Bone marrow (tissue), 2 donors: ENCODE data around the gene CPLX1.

ENCODE experiments used
- DNase-seq, 2 donors: peaks; one replicate each; lab custom pipeline; 2025; lab: John Stamatoyannopoulos, UW

Gene CPLX1

DNA sequence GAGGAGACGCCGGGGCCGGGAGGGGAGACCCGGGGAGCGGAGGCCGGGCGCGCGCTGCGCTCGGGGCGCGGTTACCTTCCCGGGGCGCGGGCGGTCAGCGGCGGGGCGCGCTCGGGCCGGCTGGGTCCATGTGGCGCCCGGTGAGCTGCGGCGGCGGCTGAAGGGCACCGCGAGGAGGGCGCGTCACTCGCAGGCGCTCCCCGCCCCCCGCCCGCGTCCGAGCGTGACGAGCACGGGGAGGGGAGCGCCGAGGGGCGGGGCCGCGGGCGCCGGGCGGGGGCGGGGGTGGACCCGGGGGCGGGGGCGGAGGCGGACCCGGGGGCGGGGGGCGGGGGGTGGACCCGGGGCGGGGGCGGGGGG, at the start of gene CPLX1:
Gene CPLX1 (minus strand): TSS at position 159 of the 360 bp plus-strand sequence. CDS start 1,607 bp downstream, outside the sequence.
- no peak for DNase-seq

DNA sequence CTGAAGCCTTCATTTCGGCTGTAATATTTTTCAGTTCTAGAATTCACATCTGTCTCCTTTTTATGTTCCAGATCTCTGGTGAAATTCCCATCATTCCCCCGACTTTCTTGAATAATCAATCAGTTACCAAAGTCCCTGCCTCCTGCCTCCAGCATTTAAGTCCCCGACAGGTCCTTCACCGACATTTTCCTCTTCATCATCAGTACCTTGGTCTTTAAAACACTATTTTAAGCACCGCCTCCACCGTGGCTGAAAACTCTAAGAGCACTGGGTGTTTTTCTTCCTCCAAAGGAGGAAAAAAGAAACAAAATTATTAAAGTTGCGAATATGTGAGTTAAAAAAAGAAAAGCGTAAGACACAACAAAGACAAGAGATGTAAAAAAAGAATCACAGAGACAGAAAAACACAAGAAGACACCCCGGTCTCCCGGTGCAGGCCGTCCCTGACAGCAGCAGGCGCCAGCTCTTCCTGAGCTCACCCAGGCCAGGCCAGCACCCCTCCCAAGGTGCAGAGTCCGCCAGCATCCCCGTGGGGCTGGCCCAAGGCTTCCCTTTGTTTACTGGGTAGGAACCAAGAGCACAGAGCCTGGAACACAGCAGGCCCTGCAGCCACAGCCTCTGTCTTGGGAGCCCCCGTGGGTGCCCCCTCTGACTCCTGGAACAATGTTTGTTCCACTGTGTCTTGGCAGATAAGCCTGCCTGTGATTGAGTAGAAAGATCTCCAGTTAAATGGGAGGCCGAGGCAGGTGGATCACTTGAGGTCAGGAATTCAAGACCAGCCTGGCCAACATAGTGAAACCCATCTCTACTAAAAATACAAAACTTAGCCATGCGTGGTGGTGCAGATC, 49.3 kb upstream of the CPLX1 start:
- no peak for DNase-seq

DNA sequence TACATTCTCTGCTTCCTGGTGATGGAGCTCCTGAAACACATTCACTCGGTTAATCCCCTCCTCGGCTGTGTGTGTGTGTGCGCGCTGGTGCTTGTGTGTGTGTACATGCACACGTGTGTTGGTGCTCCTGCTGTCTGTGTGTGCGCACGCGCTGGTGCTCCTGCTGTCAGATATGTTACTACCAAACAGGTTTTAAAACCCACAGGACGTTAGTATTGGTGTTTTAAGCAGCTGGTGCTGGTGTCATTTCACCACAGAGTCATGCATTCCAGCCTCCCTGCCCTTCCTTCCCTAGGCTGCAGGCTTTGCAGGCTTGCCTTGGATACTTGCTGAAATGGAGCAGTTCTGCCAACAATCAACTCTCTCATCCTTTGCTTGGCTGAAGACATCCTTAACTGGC, 48.1 kb upstream of the CPLX1 start:
- DNase-seq = no peak

DNA sequence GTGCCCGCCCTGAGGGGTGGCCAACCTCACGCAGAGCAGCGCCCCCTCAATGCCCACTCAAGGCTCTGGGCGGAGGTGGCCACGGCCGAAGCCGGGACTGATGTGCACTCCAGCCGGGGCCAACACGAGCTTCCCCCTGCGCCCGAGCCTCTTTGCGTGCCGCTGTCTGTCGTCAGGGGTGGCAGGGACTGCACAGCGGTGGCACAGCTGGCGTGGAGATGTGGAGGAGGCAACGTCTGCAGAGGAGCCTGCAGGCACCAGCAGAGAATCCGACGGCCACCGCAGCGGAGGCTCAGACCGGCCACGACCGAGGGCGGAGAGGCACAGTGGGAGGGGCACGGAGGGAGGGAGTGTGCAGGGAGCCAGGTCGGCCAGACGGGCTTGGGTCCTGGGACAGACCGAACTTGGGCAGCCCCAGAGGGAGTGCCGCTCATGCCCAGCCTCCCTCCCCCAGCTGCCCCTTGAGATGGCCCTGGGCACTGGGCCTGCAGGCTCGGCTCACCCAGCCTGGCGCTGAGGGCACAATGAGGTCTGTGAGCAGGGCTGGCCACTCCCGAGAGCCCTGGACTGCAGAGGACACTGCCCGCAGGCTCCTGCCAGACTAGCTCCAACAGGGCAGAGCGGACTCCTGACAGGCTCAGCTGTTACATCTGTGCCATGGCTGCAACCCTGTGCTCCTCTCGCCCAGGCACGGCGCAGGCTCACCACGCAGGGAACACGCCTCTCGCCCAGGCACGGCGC, 46.5 kb upstream of the CPLX1 start:
- no peak for DNase-seq

DNA sequence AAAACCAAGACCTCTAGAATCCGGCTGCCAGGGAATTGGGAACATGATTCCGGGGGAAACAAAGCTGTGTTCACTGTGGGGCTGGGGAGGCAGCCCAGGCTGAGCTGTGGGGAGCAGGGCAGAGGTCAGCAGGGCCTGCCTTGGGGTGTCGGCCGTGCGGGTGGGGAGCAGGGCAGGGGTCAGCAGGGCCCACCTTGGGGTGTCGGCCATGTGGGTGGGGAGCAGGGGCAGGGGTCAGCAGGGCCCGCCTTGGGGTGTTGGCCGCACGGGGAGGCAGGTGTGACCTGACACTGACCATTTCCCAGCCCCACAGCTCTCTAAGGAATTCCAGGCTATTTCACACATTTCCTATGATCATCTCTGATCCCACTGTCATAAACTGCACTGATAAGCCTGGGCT, 45.6 kb upstream of the CPLX1 start:
- no peak for DNase-seq

DNA sequence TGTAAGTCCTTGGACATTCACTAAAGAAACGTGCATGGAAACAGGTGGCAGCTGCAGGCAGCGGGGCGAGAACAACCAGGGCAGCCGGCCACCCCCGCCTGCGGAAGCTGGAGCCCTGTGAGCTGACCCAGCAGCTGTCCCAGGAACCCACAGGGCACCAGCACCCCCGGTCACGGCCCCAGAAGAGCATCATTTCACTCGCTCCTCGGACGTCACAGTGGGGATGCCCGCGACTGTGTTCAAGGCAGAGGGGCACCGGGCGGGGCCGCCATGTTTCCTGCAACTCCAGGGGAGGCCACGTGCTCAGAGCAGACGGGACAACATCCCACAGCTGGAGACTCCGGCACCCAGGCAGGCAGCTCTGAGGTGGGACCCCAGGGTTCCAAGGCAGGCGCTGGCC, 45.0 kb upstream of the CPLX1 start:
- DNase-seq = no peak

DNA sequence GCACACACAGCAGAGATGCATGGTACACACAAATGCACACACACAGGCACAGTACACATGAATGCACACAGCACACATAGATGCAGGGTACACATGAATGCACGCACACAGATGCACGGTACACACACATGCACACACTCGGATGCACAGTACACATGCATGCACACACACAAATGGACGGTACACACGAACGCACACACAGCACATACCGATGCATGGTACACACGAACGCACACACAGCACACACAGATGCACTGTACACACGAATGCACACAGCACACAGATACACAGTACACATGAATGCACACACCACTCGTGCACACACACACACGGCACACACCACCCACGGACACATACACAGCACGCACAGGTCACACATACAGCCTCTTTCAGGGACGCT, 43.8 kb upstream of the CPLX1 start:
- DNase-seq = no peak

DNA sequence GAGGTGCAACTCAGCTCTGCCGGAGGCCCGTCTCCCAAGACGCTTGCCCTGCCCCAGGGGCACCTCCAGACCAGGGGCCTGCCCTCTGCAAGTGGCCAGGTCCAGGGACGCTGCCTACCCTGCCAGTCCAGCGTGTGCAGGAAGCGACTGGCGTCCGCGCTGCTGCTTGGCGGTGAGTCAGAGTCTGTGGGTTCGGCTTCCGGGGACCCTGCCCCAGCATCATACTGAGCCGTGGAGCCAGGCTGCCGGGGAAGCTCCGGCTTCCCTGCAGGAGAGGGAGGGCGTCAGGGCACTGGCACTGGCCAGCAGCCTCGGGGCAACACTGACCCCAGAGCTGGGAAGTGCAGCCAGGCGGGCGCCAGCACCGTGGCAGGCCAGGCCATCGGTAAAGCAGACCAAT, 42.5 kb upstream of the CPLX1 start:
- no peak for DNase-seq

DNA sequence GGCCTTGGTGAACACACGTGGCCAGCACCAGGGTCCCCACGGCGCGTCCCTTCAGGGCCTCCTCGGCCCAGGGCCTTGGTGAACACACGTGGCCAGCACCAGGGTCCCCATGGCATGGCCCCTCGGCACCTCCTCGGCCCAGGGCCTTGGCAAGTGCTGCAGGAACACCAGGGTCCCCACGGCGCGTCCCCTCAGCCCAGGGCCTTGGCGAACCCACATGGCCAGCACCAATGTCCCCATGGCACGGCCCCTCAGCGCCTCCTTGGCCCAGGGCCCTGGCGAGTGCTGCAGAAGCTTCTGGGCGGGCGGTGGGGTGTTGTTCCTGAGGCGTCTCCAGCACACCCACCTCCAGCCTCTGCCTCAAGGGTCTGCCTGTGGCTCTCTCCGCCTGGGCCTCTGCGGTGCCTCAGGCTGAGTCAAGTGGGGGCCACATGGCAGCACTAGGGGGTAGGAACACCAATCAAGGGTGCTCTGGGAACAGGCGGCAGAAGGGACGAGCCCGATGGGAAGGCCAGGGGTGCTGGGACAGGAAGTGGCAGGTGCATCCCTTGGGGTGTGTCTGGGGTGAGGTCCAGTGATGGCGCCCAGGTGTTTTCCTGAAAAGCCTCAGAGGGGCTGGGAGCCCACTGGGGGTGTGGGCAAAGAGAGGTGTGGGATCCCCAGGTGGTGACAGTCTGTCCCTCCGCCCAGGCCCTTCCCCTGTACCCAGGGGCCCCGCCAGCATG, 41.8 kb upstream of the CPLX1 start:
- DNase-seq = no peak

DNA sequence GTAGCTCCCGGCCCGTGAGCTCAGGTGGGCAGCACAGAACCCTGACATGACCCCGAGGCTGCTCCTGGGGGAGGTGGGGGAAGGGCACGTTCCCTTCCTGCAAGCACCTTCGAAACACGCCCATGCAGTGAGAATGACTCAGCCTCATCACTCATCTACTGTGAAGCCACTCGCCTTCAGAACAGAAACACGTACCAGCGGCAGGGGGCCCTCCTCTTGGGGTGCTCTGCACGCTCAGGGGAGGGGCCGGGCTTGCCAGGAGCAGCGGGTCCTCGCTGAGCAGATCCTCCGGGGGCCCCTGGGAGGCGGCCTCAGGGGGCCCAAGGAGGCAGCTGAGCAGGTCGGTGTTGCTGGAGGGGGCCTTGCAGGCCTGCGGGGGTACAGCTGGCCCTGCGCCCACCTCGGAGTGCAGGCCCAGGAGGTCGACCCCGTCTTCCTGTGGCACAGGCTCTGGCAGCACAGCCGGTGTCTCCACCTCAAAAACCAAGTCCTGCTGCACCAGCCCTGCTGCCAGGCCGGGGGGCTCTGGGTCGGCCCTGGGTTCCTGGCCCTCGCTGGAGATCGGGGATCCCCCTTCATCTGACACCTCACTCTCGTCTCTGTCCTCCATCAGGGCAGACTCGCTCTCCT, 40.9 kb upstream of the CPLX1 start:
- DNase-seq = no peak

DNA sequence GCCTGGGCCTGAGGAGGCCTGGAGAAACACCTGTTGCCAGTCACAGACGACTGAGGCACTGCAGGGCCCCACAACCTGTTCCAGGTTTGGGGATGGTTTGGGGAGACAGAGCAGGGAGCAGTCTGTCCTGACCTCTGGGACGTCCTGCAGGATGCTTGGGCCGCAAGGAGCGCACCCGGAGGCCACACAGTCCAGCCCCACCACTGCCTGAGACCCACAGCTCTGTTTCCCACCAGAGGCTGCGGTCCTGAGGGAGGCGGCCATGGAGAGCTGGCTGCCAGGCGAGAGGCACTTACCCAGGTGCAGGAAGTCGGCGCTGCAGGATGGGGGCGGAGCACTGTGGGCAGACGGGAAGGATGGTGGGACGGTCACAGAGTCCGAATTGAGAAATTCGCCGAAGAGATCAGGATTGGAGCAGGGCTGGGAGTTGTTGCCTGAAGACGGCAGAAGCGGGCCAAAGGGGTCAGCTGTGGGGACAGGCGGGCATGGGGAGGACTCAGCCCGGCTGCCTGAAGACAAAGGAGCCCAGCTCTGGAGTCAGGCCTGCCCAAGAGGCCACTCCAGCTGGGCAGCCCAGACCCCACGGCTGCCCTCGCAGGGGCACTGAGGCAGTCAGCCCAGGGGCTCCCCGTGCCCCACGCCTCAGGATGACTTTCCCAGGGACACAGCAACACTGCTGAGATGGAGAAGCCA, 40.3 kb upstream of the CPLX1 start:
- no peak for DNase-seq

DNA sequence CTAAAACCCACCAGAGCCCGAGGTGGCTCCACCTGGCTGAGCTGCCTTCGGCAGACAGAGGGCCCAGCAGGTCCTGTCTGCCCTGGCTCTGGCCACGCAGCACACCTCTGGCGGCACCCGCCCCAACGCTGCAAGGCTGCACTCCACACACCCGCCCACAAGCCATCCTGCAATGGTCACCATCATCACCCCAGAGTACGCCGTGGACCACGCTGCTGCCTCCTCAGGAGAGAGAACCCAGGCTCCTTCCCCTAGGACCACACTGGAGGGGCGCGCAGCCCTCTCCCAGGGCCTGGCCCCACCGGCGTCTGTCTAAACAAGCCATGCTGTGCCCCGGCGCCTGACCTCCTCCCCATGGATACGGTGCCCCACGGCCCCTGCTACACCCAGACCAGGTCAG, 39.6 kb upstream of the CPLX1 start:
- DNase-seq = no peak

DNA sequence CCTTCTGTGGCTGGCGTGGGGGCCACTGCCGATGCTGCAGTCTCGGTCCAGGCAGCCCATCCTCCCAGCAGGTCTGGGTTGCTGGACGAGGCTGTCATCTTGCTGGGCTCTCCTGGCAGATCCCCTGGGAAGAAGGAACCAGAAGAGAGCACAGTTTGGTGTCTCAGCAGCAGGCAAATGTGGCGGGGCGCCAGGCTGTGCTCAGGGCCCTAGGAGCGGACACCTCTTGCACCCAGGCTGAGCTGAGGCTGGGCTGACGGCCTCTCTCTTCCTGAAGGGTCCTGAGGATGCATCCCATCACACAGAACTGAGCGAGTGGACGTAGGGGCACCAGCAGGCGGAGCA, 39.2 kb upstream of the CPLX1 start:
- no peak for DNase-seq

DNA sequence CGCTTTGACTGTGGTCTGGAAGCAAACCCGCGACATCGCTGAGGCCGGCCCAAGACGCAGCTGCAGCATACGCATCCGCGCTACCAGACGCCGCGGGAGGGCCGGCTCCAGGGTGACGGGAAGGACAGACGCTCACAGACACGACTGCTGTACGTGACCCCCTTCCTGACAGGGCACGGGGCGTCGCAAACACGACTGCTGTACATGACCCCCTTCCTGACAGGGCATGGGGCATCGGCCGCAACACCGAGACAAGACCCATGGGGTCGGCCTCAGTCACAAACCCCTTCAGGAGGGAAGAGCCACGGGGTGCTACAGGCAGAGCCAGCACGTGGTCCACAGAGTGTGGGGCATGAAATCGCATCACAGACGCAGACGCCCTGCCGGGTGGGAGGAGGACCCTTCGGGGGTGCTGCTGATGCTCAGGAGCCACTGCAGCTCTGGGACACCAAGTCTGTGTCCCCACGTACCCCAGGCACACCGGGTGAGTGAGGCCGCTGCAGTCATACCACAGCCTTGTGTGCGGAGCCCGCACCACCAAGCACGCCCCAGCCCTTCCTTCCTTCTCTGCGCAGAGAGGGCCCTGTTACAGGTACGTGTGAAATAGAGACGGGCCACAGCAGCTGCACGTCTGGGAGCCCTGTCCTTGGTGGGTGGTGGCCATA, 38.7 kb upstream of the CPLX1 start:
- DNase-seq = no peak

DNA sequence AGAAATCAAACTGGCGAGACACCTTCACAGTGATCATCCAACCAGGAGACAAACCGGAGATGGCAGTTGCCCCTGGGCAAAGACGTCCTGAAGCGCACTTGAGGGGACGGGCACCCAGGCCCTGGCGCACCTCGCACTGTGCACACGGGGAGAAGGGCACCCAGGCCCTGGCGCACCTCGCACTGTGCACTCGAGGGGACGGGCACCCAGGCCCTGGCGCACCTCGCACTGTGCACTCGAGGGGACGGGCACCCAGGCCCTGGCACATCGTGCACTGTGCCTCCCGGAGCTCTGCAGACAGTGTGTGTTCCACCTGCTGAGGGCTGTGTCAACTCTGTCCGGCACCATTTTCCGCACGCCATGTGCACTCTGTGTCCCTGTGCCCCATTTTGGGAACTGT, 34.6 kb upstream of the CPLX1 start:
- no peak for DNase-seq

DNA sequence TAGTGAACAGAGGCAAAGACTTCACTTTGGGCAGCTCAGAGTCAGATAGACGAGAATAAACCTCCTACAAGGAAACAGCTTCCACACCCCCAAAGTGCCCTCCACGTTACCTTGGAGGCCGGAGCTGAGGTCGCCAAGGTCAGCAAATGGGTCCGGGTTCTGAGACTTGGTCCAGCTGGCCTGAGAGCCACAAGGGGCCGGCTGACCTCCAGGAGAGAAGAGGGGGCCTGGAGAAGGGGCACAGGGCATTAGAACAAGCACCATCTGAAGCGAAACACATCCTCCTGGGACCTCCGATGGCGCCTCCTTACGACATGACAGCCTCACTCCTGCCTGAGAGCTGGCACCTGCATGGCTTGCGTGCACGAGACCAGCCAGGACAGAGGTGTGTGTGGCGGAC, 33.6 kb upstream of the CPLX1 start:
- no peak for DNase-seq

DNA sequence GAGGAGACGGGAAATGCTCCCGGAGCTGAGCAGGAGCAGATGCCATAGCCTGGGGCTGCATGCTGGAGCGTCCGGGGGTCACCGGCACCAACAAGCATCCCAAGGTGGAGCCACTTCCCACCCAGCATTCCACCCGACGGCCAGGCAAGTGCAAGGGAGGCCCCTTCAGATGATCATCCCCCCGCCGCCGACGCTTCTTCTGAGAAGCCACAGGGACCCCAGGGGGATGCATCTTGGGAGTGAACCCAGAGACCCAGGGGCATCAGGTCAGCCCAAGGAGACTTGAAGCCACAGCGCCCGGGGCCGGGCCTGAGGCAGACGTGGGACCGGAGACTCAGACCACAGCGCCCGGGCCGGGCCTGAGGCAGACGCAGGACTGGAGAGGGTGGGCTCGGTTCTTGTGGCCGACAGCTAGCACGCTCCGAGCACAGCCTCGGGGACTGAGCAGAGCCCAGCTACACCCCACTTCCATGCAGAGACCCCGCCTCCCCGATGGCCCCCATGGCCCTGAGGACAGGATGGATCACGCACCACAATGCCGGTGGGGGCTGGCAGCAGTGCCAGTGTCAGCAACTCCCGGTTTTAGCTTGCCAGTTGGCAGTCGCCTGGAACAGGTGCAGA, 33.0 kb upstream of the CPLX1 start:
- no peak for DNase-seq

DNA sequence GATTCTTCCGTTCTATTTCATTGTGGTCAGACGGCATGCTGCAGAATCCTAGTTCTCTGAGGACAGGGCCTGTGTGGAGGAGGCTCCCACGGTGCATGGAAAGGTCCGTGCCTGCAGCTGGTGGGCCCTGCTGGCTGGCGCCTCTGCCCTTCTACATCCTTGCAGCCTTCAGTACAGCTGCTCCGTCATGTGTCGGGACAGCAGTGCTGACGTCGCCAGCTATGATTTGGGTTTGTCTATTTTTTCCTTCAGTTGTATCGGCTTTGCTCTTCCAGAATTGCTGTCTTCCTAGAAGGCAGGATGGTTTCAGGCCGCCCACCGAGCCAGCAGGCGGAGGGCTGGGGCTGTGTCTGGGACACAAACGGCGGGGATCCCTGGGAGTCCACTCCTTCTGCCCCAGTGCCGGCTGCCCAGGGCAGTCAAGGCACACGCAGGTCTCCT, 32.1 kb upstream of the CPLX1 start:
- no peak for DNase-seq

DNA sequence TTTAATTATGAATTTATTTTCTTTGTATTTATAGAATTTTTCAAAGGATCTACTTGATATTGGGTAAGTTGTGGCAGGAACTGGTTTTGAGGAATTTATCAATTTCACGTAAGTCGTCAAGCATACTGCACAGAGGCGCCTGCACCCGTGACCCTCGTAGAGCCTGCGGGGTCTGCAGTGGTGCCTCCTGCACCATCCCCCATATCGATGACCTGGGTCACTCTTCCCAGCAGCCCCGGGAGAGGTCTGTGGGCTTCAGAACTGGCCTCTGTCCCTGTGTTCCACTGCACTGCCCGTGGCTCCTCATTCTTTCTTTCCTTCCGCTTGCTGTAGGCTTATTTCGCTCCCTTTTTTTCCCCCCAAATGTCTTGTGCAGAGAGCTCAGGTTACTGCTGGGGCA, 31.5 kb upstream of the CPLX1 start:
- no peak for DNase-seq

DNA sequence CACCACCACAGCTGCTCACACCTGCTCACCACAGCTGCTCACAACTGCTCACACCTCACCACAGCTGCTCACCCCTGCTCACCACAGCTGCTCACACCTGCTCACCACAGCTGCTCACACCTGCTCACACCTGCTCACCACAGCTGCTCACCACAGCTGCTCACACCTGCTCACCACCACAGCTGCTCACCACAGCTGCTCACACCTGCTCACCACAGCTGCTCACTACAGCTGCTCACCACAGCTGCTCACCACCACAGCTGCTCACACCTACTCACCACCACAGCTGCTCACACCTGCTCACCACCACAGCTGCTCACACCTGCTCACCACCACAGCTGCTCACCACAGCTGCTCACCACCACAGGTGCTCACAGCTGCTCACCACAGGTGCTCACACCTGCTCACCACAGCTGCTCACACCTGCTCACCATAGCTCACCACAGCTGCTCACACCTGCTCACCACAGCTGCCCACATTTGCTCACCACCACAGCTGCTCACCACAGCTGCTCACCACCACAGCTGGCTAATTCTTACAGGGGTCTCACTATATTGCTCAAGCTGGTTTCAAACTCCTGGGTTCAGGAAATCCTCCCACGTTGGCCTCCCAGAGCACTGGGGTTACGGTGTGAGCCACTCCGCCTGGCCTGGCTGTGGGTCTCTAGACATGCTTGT, 30.4 kb upstream of the CPLX1 start:
- DNase-seq = no peak
